HG03457 (cell line): Measurements from ENCODE around the gene TCEAL2.
"Not testable (repeated sequence)": the region's sequence is repeated elsewhere in the genome, so short reads cannot be mapped to it uniquely, and the experiment has no call there.

Experiments used
- ATAC-seq: cut with Tn5 transposase; IDR thresholded peaks from one replicate; pipeline ENCODE4 v1.9.1; 2021; ENCODE audit warnings: moderate number of reproducible peaks; ENCODE audit not compliant: unreplicated experiment

TCEAL2 gene

DNA sequence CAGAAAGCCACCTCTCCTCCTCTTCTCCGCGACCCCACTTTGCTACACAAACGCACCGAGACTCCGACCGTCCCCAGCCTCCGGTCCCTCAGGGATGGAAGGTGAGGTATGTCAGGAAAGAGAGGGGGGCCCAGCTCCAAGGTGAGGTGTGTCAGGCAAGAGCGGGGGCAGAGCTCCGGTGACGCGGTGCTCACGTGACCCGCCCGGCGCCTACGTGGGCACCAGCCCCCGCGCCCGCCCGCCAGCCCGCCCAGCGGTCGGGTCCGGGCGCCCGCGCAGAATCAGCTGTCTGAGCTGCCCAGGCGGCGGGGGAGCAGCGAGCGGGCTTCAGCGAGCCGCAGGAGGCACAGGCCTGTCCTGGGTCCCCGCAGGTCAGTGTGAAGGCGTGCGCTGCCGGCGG, at the start of gene TCEAL2:
Gene TCEAL2 (plus strand): TSS at position 244 of the 400 bp plus-strand sequence. CDS start 1,152 bp downstream, outside the sequence.
- not testable (repeated sequence) for ATAC-seq

GRCh38 chrX:102077426-102077825, 48.1 kb upstream of the TCEAL2 start:
- ATAC-seq: no peak

DNA sequence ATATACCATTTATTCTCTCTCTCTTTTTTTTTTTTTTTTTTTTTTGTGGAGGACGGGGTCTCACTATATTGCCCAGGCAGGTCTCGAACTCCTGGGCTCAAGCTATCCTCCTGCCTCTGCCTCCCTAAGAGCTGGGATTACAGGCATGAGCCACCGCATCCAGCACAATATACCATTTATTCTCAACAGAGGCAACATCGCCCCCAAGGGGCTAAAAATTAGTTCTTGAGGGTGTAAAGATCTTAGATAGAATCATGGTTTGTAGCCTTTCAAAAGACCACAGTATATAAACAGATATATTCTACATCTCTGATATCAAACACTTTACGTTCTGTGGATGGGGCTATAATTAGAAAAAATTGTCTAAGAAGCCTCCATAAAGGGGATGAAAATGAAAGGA, 39.8 kb upstream of the TCEAL2 start:
- no peak for ATAC-seq

DNA sequence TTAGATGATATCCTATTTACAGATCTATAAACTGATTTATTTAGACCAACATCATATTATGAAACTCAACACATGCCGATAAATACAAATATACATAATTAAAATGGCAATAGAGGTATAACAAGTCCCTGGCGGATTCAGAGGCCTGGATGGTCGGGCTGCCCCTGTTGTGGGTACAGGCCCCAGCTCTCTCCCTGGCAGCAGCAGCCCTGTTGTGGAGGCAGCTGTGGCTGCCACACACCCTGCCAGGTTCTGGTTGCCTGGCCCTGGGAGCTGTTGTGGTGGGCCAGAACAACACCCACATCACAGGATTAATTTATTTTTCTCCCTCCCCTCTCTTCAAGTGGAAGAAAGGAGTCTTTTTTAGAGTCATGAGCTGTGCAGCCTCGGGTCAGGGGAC, 12.1 kb upstream of the TCEAL2 start:
- ATAC-seq: no peak

DNA sequence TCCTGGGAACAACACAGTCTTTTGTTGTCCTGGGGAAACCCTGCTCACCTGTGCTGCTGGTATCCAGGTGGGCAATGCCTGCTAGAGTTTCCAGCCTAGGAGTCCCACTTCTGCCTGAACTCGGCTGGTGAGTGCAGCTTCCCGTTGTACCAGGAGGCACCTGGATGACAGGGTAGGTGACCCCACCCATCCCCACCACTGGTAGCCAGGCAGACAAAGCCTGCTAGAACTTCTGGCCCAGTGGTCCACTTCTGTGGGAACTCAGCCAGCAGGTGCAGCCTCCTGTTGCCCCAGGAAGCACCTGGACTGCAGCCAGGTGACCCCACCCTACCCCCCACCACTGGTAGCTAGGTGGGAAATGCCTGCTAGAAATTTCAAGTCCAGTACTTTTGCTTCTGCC, 9.7 kb upstream of the TCEAL2 start:
- ATAC-seq: no peak

DNA sequence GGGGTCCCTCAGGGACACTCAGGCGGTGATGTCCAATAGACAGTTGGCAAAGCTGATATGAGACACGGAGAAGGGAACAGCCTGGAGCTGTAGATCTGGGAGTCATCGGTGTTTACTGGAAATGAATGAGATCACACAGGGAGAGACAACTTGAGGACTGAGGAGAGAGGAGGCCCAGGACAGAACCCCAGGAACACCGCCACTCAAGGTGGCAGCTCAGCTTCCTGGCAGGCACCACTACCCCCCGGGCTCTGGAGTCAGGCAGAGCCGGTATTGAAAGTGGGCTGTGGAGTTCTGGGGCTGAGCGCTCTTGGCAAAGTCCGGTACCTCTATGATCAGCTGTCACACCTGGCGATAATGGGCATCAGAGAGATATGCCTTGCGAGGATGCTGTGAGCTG, 465 bp upstream of the TCEAL2 start:
- ATAC-seq: not testable (repeated sequence)

DNA sequence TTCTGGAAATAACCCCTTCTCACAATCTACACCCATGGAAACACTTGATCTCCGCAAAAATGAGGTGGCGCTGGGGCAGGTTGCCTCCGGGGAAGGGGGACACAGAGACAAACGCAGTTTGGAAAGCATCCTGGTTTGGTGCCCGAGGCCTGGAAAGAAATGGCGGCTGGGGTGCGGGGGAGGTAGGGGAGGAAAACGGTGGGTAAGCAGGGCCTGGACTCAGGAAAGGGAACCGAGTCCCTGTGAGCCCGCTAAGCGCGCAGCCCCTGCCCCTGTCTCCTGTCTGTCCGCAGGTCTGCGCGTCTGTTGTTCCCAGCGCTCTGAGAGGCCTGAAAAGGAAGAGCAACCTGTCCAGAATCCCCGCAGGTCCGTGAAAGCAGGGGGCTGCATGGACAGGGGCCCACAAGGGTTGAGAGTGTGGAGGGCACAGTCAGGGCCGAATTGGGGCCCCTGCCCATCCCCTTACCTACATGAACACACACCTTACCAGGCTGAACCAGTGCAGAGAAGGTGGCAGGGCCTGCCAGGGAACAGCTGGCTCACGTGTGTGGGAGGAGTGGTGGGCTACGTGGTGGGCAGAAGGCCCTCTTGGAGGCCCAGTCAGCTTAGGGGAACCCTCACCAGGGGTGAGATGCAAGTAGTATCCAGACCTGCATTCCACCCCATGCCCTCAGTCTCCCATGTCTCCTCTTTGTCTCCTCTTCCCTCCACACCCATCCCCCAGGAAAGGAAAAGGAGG, 770 bp downstream of the TCEAL2 start:
- ATAC-seq: not testable (repeated sequence)

GRCh38 chrX:102126863-102127262, 1.4 kb downstream of the TCEAL2 start:
- ATAC-seq: no peak

- ATAC-seq: no peak
These were observed 4.0 kb downstream of the TCEAL2 start for GRCh38 chrX:102129473-102129872.

GRCh38 chrX:102138064-102138463, 12.6 kb downstream of the TCEAL2 start:
- no peak for ATAC-seq

DNA sequence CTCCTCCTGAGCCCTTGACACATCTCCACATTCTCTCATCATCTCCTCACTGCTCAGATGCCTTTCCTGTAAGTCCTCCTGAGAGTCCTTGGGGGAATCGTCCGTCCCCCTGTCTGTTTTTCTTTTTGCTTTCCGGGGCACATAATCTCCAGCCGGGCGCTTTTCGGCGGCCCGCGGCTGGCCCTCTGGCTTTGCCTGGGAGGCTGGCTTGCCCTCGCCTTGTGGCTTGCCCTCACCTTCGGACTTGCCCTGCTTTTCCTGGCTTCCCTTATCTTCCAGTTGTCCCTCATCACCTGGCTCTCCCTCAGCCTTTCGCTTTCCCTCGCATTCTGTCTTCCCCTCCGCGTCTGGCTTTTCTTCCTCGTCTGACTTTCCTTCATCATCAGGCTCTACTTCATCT, 15.4 kb downstream of the TCEAL2 start:
- ATAC-seq: not testable (repeated sequence)

GRCh38 chrX:102141631-102142030, 16.2 kb downstream of the TCEAL2 start:
- ATAC-seq: not testable (repeated sequence)

DNA sequence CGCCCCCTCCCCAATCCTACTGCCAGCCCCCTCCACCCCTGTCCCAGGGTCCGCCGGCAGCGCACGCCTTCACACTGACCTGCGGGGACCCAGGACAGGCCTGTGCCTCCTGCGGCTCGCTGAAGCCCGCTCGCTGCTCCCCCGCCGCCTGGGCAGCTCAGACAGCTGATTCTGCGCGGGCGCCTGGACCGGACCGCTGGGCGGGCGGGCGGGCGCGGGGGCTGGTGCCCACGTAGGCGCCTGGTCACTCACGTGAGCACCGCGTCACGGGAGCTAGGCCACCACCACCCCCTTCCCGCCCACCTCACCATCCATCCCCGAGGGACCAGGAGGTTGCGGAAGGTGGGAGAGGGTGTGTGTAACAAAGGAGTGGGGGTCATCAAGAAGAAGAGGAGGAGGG, 16.8 kb downstream of the TCEAL2 start, which contains the start of gene TCEAL6:
Gene TCEAL6 (minus strand): TSS at position 208 of the 400 bp plus-strand sequence.
- not testable (repeated sequence) for ATAC-seq

DNA sequence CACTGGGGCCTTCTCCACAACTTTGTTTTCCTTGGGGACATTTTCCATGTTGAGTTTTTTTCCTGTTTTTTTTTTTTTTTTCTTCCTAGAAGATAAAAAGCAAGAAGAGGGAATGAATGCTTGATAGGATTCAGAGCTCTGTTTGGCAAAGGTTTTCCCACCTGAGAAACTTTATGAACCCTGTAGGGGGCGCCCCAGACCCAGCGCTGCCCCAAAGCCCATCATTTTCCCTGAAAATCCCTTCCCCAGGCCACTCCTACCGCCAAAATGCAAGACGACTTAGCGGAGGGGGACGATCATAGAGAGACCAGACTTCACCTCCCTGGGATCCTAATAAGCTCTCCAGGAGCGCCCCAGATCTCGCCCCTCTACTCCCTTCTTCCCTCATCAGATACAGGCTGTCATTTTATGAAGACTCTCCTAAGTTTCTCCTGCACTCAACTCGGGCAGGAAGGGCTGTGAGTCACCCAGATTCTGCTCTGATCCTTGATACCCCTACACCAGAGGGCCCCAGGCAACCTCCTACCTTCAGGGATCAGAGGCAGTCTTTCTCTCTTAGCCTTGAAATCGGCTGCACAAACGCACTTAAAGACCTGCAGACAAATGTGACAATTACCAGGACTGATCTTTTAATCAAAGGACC, 28.9 kb downstream of the TCEAL2 start:
- no peak for ATAC-seq

- ATAC-seq: no peak
These were observed 29.7 kb downstream of the TCEAL2 start for GRCh38 chrX:102154900-102155805.

DNA sequence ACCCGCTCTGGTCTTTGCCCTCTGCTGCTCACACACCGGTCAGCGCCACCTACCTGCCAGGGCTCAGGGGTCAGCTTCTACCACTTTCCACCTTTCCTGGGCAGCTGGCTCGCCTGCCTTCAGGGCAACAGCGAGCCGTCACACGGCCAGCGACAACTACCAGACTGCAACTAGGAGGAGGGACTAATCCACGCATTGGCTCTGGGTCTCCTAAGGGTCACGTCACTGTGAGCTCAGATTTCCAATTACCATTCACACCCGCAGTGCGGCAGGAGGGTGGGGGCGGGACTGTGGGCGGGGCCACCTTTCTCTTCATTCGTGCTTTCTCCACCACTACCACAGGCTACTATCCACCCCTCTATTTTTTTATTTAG, 30.3 kb downstream of the TCEAL2 start, which contains the start of gene BEX5:
Gene BEX5 (minus strand): TSS at position 172 of the 374 bp plus-strand sequence. CDS start 1,712 bp downstream, outside the sequence.
- no peak for ATAC-seq
